ENCODE results near the gene OPRD1. TPM values are rescaled to one million over a fixed set of nuclear protein-coding genes. Genes with fewer than 3 reads are reported as not detected.
"Not testable (repeated sequence)": the region's sequence is repeated elsewhere in the genome, so short reads cannot be mapped to it uniquely, and the experiment has no call there.

Gene OPRD1
- total RNA-seq, 4 donors from 2014 or later, result 0.24 TPM; not detected in 3

GRCh38 chr1:28845786-28846543 lies 34.0 kb downstream of the OPRD1 start:
- Histone ChIP-seq H3K9me3 (no peaks in the 10 kb centered on the region), H3K4me1 (no peaks in the 10 kb centered on the region), H3K4me3 (replicated peaks in 1 of 3) (no peak overlapping the region), H3K27me3 (no peaks in the 10 kb centered on the region), H3K36me3 (no peaks in the 10 kb centered on the region), H3K27ac (no peak overlapping the region)
- WGBS, 2 donors, result 55 to 64% methylated on average over 8 of the region's 8 CpGs
- no peak for DNase-seq
- TF ChIP-seq POLR2A (IDR thresholded peaks at IDR 0.05) (no peak), CTCF (IDR thresholded peaks at IDR 0.05) (no peak)
- intact Hi-C loops (cut with DNase I), result no loop called here

- intact Hi-C loops (cut with DNase I); H3K4me3 ChIP-seq (replicated peaks in 1 of 3); H3K27ac ChIP-seq; H3K9me3 ChIP-seq; DNase-seq; H3K4me1 ChIP-seq; H3K27me3 ChIP-seq; H3K36me3 ChIP-seq: not testable (repeated sequence)
- 79 to 88% methylated on average over 6 of the region's 6 CpGs for WGBS, 2 donors
Observed at GRCh38 chr1:28847207-28847606, 35.2 kb downstream of the OPRD1 start.

GRCh38 chr1:28848416-28848815 lies 36.4 kb downstream of the OPRD1 start:
- no peaks in the 10 kb centered on the region for H3K9me3 ChIP-seq
- intact Hi-C loops (cut with DNase I), result no loop called here
- no peak for DNase-seq
- 72 to 74% methylated on average over 3 of the region's 3 CpGs for WGBS, 2 donors
- no peaks in the 10 kb centered on the region for H3K36me3 ChIP-seq
- no peak overlapping the region for H3K4me3 ChIP-seq (replicated peaks in 1 of 3)
- H3K4me1 ChIP-seq, result no peaks in the 10 kb centered on the region
- H3K27me3 ChIP-seq, result no peaks in the 10 kb centered on the region
- TF ChIP-seq POLR2A (IDR thresholded peaks at IDR 0.05), result no peak
- TF ChIP-seq CTCF (IDR thresholded peaks at IDR 0.05), result no peak
- H3K27ac ChIP-seq, result no peak overlapping the region

GRCh38 chr1:28853093-28853742 lies 41.2 kb downstream of the OPRD1 start:
- no peaks in the 10 kb centered on the region for H3K9me3 ChIP-seq

GRCh38 chr1:28854406-28854805 lies 42.4 kb downstream of the OPRD1 start:
- H3K9me3 ChIP-seq; intact Hi-C loops (cut with DNase I); H3K27me3 ChIP-seq; H3K4me1 ChIP-seq; DNase-seq; H3K4me3 ChIP-seq (replicated peaks in 1 of 3); H3K36me3 ChIP-seq; H3K27ac ChIP-seq: not testable (repeated sequence)
- 84 to 95% methylated on average over 7 of the region's 7 CpGs for WGBS, 2 donors

More at GRCh38 chr1:28853093-28853742, 41.2 kb downstream of the OPRD1 start:
- Histone ChIP-seq H3K27ac (no peak overlapping the region), H3K36me3 (no peaks in the 10 kb centered on the region), H3K4me3 (replicated peaks in 1 of 3) (no peak overlapping the region), H3K27me3 (no peaks in the 10 kb centered on the region), H3K4me1 (no peaks in the 10 kb centered on the region)
- no peak for DNase-seq
- 79 to 84% methylated on average over 3 of the region's 3 CpGs for WGBS, 2 donors
- TF ChIP-seq POLR2A (IDR thresholded peaks at IDR 0.05) (no peak), CTCF (IDR thresholded peaks at IDR 0.05) (no peak)
- intact Hi-C loops (cut with DNase I), result no loop called here

GRCh38 chr1:28855046-28855445 lies 43.1 kb downstream of the OPRD1 start:
- no peak for TF ChIP-seq CTCF (IDR thresholded peaks at IDR 0.05)
- TF ChIP-seq POLR2A (IDR thresholded peaks at IDR 0.05), result no peak
- no peak overlapping the region for H3K27ac ChIP-seq
- no peaks in the 10 kb centered on the region for H3K9me3 ChIP-seq
- WGBS, 2 donors, result 65 to 66% methylated on average over 8 of the region's 8 CpGs
- DNase-seq, result no peak
- intact Hi-C loops (cut with DNase I), result no loop called here
- no peaks in the 10 kb centered on the region for H3K36me3 ChIP-seq
- H3K4me3 ChIP-seq (replicated peaks in 1 of 3), result no peak overlapping the region
- H3K4me1 ChIP-seq, result no peaks in the 10 kb centered on the region
- H3K27me3 ChIP-seq, result no peaks in the 10 kb centered on the region
